Measurements from ENCODE around the gene PNLDC1. TPM values are rescaled to one million over a fixed set of nuclear protein-coding genes. Genes with fewer than 3 reads are reported as not detected.

PNLDC1 gene
- total RNA-seq, 1 donor from 2014 or later: not detected

GRCh38 chr6:159788276-159788675 is 11.8 kb upstream of the PNLDC1 start:
- Histone ChIP-seq H3K4me1 (peaks cover 62% of the 10 kb centered on the region), H3K36me3 (peaks cover 0 to 43% of the 10 kb centered on the region in 2 donors), H3K4me3 (peak overlapping the region; percentile 87 to 92), H3K27ac (peak overlapping the region; percentile 100), H3K27me3 (no peaks in the 10 kb centered on the region), H3K9me3 (no peaks in the 10 kb centered on the region)
- no peak for DNase-seq (ENCODE audit: extremely low spot score in 2 of 2)
- TF ChIP-seq POLR2A (IDR thresholded peaks at IDR 0.05) (no peak), POLR2AphosphoS5 (IDR thresholded peaks at IDR 0.05; ENCODE audit: insufficient read depth in 1 of 2, low read depth in 1 of 2) (no peak), CTCF (IDR thresholded peaks at IDR 0.05) (no peak)
- intact Hi-C loops (cut with DNase I): loop anchor here (5.0 kb wide), 1 partner anchor 61 kb away; the partner anchor contains the start of gene WTAP

GRCh38 chr6:159788753-159789376 is 11.2 kb upstream of the PNLDC1 start:
- H3K4me3 ChIP-seq: peak overlapping the region; percentile 87 to 92
- no peaks in the 10 kb centered on the region for H3K9me3 ChIP-seq
- peak overlapping the region; percentile 100 for H3K27ac ChIP-seq
- intact Hi-C loops (cut with DNase I): loop anchor here (5.0 kb wide), 1 partner anchor 62 kb away; the partner anchor contains the start of gene WTAP
- DNase-seq (ENCODE audit: extremely low spot score in 2 of 2): no peak
- H3K36me3 ChIP-seq: peaks cover 0 to 38% of the 10 kb centered on the region in 2 donors
- no peaks in the 10 kb centered on the region for H3K27me3 ChIP-seq
- H3K4me1 ChIP-seq: peaks cover 66% of the 10 kb centered on the region
- TF ChIP-seq CTCF (IDR thresholded peaks at IDR 0.05): no peak
- no peak for TF ChIP-seq POLR2AphosphoS5 (IDR thresholded peaks at IDR 0.05; ENCODE audit: insufficient read depth in 1 of 2, low read depth in 1 of 2)
- TF ChIP-seq POLR2A (IDR thresholded peaks at IDR 0.05): no peak

- peak; percentile 99 to 100 for DNase-seq (ENCODE audit: extremely low spot score in 2 of 2)
- TF ChIP-seq POLR2AphosphoS5 (IDR thresholded peaks at IDR 0.05; ENCODE audit: insufficient read depth in 1 of 2, low read depth in 1 of 2) (peak; percentile 99 to 100), CTCF (IDR thresholded peaks at IDR 0.05) (no peak), POLR2A (IDR thresholded peaks at IDR 0.05) (peak in 1 of 2 donors; percentile 98)
- H3K4me3 ChIP-seq: peak within 1 kb of the TSS; percentile 87 to 92
- H3K9me3 ChIP-seq: no peaks in the 10 kb centered on the region
- H3K36me3 ChIP-seq: peaks cover 0 to 37% of the 10 kb centered on the region in 2 donors
- intact Hi-C loops (cut with DNase I): loop anchor here (5.0 kb wide), 2 partner anchors 62 to 97 kb away; partner anchors contain the start of genes SOD2 and WTAP
- H3K27me3 ChIP-seq: no peaks in the 10 kb centered on the region
- H3K27ac ChIP-seq: peak within 1 kb of the TSS; percentile 100
- peaks cover 73% of the 10 kb centered on the region for H3K4me1 ChIP-seq
Observed at GRCh38 chr6:159789377-159790148, 10.5 kb upstream of the PNLDC1 start, which contains the start of gene TCP1. TSS of gene TCP1 (minus strand) at chr6:159789602. CDS start at chr6:159789468, 134 bp downstream.

GRCh38 chr6:159790149-159790955 is 9.7 kb upstream of the PNLDC1 start, which contains the start of gene MRPL18:
TSS of gene MRPL18 (plus strand) at chr6:159790467. CDS start at chr6:159790588, 121 bp downstream.
- H3K4me3 ChIP-seq: peak within 1 kb of the TSS; percentile 87 to 92
- intact Hi-C loops (cut with DNase I): loop anchor here (5.0 kb wide), 1 partner anchor 98 kb away; the partner anchor contains the start of gene SOD2
- no peaks in the 10 kb centered on the region for H3K27me3 ChIP-seq
- H3K9me3 ChIP-seq: no peaks in the 10 kb centered on the region
- TF ChIP-seq CTCF (IDR thresholded peaks at IDR 0.05): no peak
- peak; percentile 55 to 74 for TF ChIP-seq POLR2AphosphoS5 (IDR thresholded peaks at IDR 0.05; ENCODE audit: insufficient read depth in 1 of 2, low read depth in 1 of 2)
- no peak for TF ChIP-seq POLR2A (IDR thresholded peaks at IDR 0.05)
- H3K27ac ChIP-seq: peak within 1 kb of the TSS; percentile 100
- H3K36me3 ChIP-seq: peaks cover 0 to 30% of the 10 kb centered on the region in 2 donors
- peaks cover 71% of the 10 kb centered on the region for H3K4me1 ChIP-seq
- DNase-seq (ENCODE audit: extremely low spot score in 2 of 2): peak in 1 of 2 donors; percentile 99

Data from vagina (tissue), 2 donors.